ENCODE data around the gene VSTM2B.

Gene VSTM2B

DNA sequence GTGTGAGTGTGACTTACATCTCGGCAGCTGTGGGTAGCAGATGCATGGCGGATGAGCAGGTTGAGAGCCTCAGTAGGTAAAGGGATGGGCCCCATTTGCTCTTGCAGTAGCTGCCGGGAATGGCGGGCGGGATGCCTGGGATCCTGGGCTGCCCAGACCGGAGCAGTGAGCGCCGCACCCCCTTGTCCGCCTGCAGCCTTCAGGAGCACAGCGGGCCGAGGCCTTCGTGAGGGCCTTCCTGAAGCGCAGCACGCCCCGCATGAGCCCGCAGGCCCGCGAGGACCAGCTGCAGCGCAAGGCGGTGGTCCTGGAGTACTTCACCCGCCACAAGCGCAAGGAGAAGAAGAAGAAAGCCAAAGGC lies 84.4 kb downstream of the VSTM2B start:
- Histone ChIP-seq H3K4me2 (ENCODE audit: low read length) (no peak overlapping the region), H3F3A (ENCODE audit: insufficient read depth, low read length) (no peaks in the 10 kb centered on the region), H3K9ac (ENCODE audit: low read length) (no peak overlapping the region), H3K27ac (ENCODE audit: low read depth, low read length, poor library complexity, severe bottlenecking) (no peak overlapping the region), H3K4me3 (ENCODE audit: low read depth, low read length, poor library complexity, severe bottlenecking) (no peak overlapping the region), H3K9me3 (ENCODE audit: low read length) (no peaks in the 10 kb centered on the region), H3K36me3 (ENCODE audit: insufficient read depth, low read length) (peaks cover 56% of the 10 kb centered on the region), H3K4me1 (ENCODE audit: insufficient read depth, low read length, severe bottlenecking) (peaks cover 24% of the 10 kb centered on the region), H4K20me1 (ENCODE audit: insufficient read depth, low read length) (no peaks in the 10 kb centered on the region), H2AFZ (ENCODE audit: low read length) (no peak overlapping the region), H3K79me2 (ENCODE audit: insufficient read depth, low read length) (0 out of 2 replicates have a peak, but pooled peaks cover 3% of the 10 kb centered on the region), H3K9me2 (ENCODE audit: low read depth, low read length) (no peaks in the 10 kb centered on the region), H3K27me3 (ENCODE audit: insufficient read depth, low read length) (no peaks in the 10 kb centered on the region)
- no peak for TF ChIP-seq EZH2 (IDR thresholded peaks at IDR 0.05; ENCODE audit: borderline replicate concordance, low read length)
- TF ChIP-seq, protein P1, sequence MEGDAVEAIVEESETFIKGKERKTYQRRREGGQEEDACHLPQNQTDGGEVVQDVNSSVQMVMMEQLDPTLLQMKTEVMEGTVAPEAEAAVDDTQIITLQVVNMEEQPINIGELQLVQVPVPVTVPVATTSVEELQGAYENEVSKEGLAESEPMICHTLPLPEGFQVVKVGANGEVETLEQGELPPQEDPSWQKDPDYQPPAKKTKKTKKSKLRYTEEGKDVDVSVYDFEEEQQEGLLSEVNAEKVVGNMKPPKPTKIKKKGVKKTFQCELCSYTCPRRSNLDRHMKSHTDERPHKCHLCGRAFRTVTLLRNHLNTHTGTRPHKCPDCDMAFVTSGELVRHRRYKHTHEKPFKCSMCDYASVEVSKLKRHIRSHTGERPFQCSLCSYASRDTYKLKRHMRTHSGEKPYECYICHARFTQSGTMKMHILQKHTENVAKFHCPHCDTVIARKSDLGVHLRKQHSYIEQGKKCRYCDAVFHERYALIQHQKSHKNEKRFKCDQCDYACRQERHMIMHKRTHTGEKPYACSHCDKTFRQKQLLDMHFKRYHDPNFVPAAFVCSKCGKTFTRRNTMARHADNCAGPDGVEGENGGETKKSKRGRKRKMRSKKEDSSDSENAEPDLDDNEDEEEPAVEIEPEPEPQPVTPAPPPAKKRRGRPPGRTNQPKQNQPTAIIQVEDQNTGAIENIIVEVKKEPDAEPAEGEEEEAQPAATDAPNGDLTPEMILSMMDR (IDR thresholded peaks at IDR 0.05; ENCODE audit: low read length): no peak

DNA sequence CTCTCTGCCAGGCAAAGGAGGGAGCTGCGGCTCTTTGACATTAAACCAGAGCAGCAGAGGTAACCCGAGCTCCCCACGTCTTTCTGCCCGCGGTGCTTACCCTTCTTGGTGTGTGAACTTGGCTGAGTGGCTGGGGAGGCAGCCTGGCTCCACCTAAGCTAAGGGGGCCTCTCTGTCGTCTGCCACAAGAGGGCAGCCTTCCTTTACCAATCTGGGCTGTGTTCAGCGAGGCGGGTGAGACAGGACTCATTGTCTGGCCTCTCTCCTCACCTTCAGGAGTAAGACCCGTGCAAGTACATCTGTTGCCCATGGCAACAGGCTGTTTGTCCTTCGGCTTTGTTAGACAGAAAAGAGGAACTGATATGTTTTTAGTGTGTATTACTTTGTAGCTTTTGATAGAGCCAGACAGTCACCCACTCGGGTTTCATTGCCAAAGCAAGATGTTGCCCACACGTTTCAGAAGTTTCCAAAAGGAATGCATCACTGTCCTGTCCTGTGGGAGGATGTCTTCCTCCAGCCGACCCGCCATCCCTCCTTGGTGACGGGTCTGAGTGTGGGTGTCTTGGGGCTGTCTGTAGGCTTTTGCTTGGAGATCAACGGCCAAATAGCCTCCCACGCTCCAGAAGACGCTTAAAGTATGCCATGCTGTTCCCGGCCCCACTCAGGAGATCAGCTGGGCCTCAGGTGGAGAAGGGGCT lies 84.9 kb downstream of the VSTM2B start:
- peak overlapping the region; percentile 27; the same call in 1 of the 2 replicates for H3K4me2 ChIP-seq (ENCODE audit: low read length)
- no peaks in the 10 kb centered on the region for H3K9me2 ChIP-seq (ENCODE audit: low read depth, low read length)
- no peaks in the 10 kb centered on the region for H3K27me3 ChIP-seq (ENCODE audit: insufficient read depth, low read length)
- H4K20me1 ChIP-seq (ENCODE audit: insufficient read depth, low read length): no peaks in the 10 kb centered on the region
- no peaks in the 10 kb centered on the region for H3K9me3 ChIP-seq (ENCODE audit: low read length)
- no peak overlapping the region for H2AFZ ChIP-seq (ENCODE audit: low read length)
- no peaks in the 10 kb centered on the region for H3F3A ChIP-seq (ENCODE audit: insufficient read depth, low read length)
- H3K79me2 ChIP-seq (ENCODE audit: insufficient read depth, low read length): 0 out of 2 replicates have a peak, but pooled peaks cover 3% of the 10 kb centered on the region
- H3K4me3 ChIP-seq (ENCODE audit: low read depth, low read length, poor library complexity, severe bottlenecking): no peak overlapping the region
- H3K36me3 ChIP-seq (ENCODE audit: insufficient read depth, low read length): peaks cover 62% of the 10 kb centered on the region
- H3K9ac ChIP-seq (ENCODE audit: low read length): no peak overlapping the region
- H3K4me1 ChIP-seq (ENCODE audit: insufficient read depth, low read length, severe bottlenecking): peaks cover 20% of the 10 kb centered on the region
- TF ChIP-seq EZH2 (IDR thresholded peaks at IDR 0.05; ENCODE audit: borderline replicate concordance, low read length): no peak
- TF ChIP-seq, protein P1 (IDR thresholded peaks at IDR 0.05; ENCODE audit: low read length): peak; percentile 93
- peak overlapping the region; percentile 19 for H3K27ac ChIP-seq (ENCODE audit: low read depth, low read length, poor library complexity, severe bottlenecking)

DNA sequence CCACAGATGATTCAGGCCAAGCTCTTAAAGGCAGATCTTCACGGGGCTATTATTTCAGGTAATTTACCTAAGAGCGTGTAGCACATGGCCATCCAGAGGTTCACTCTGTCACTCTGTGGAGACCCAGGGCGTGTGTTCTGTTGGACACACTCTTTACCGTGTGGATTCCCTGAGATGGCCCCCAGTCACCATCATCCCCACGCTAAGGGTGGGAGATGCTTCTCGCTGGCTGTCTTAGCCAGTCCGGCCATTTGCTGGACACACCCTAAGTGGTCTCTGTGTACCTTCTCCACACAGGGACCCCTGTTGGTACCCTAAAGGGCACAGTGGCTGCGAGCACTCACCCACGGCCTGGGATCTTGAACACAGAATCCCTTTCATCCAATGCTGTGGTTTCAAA lies 86.3 kb downstream of the VSTM2B start:
- Histone ChIP-seq H2AFZ (ENCODE audit: low read length) (no peak overlapping the region), H3K79me2 (ENCODE audit: insufficient read depth, low read length) (no peaks in the 10 kb centered on the region), H3K9ac (ENCODE audit: low read length) (no peak overlapping the region), H3F3A (ENCODE audit: insufficient read depth, low read length) (no peaks in the 10 kb centered on the region), H3K36me3 (ENCODE audit: insufficient read depth, low read length) (peaks cover 67% of the 10 kb centered on the region), H3K9me3 (ENCODE audit: low read length) (no peaks in the 10 kb centered on the region), H3K27me3 (ENCODE audit: insufficient read depth, low read length) (no peaks in the 10 kb centered on the region), H3K4me2 (ENCODE audit: low read length) (no peak overlapping the region), H3K4me1 (ENCODE audit: insufficient read depth, low read length, severe bottlenecking) (peaks cover 14% of the 10 kb centered on the region), H3K4me3 (ENCODE audit: low read depth, low read length, poor library complexity, severe bottlenecking) (no peak overlapping the region), H3K27ac (ENCODE audit: low read depth, low read length, poor library complexity, severe bottlenecking) (no peak overlapping the region), H3K9me2 (ENCODE audit: low read depth, low read length) (no peaks in the 10 kb centered on the region), H4K20me1 (ENCODE audit: insufficient read depth, low read length) (no peaks in the 10 kb centered on the region)
- TF ChIP-seq, protein P1 (IDR thresholded peaks at IDR 0.05; ENCODE audit: low read length): no peak
- no peak for TF ChIP-seq EZH2 (IDR thresholded peaks at IDR 0.05; ENCODE audit: borderline replicate concordance, low read length)

All from OCI-LY1 (cell line).